ENCODE measurements around the gene NME9. TPM values are rescaled to one million over a fixed set of nuclear protein-coding genes. Genes with fewer than 3 reads are reported as not detected.

The NME9 gene
- total RNA-seq, 1 experiment from 2014 or later: 0.35 TPM

GRCh38 chr3:138257986-138258385 is 71.7 kb downstream of the NME9 start:
- DNase-seq: no peak
- H3K27me3 ChIP-seq (ENCODE audit: control insufficient read depth, insufficient read depth, low read length): no peaks in the 10 kb centered on the region
- no peak overlapping the region for H3K4me3 ChIP-seq (ENCODE audit: insufficient read depth, low read depth, low read length)

DNA sequence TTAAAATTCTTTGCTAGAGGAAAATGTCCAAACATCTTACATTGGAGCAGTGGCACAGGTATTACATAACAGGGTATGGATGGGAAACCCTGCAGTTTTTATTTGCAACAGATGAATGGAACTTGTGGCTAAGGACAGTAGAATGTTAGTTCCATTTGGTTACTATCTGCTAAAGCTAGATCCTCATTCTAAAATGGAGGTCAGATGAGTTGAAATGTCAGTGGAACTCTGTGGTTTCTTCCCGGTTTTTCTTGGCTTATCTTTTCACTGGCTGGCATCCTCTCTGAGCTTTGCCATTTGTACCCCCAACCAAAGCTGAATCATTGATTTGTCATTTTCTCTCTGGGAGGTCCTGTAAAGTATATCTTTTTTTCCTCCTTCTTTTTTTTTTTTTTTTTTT is 73.6 kb downstream of the NME9 start:
- no peak for DNase-seq
- Histone ChIP-seq H3K4me3 (ENCODE audit: insufficient read depth, low read depth, low read length) (no peak overlapping the region), H3K27me3 (ENCODE audit: control insufficient read depth, insufficient read depth, low read length) (no peaks in the 10 kb centered on the region), H3K36me3 (replicated peaks; ENCODE audit: control insufficient read depth, insufficient read depth, low read length) (no peaks in the 10 kb centered on the region)

More at GRCh38 chr3:138257986-138258385, 71.7 kb downstream of the NME9 start:
- H3K36me3 ChIP-seq (replicated peaks; ENCODE audit: control insufficient read depth, insufficient read depth, low read length): no peaks in the 10 kb centered on the region

GRCh38 chr3:138254216-138254615 is 75.4 kb downstream of the NME9 start:
- Histone ChIP-seq H3K27me3 (ENCODE audit: control insufficient read depth, insufficient read depth, low read length) (no peaks in the 10 kb centered on the region), H3K4me3 (ENCODE audit: insufficient read depth, low read depth, low read length) (no peak overlapping the region), H3K36me3 (replicated peaks; ENCODE audit: control insufficient read depth, insufficient read depth, low read length) (no peaks in the 10 kb centered on the region)
- DNase-seq: no peak

- Histone ChIP-seq H3K27me3 (ENCODE audit: control insufficient read depth, insufficient read depth, low read length) (no peaks in the 10 kb centered on the region), H3K4me3 (ENCODE audit: insufficient read depth, low read depth, low read length) (no peak overlapping the region), H3K36me3 (replicated peaks; ENCODE audit: control insufficient read depth, insufficient read depth, low read length) (no peaks in the 10 kb centered on the region)
- no peak for DNase-seq
Measured at GRCh38 chr3:138253609-138254008, 76.0 kb downstream of the NME9 start.

Other genes with a start within 250 kb of the NME9 start
- 10.7 and 13.6 TPM in 2 replicates for gene DZIP1L, start 214.2 kb downstream of the NME9 start, total RNA-seq (2014; rRNA removed; shearing (Covaris generic))
- not detected in 2 replicates for gene A4GNT, start 197.5 kb downstream of the NME9 start, total RNA-seq (2014; rRNA removed; shearing (Covaris generic))
- gene DBR1, start 154.9 kb downstream of the NME9 start, total RNA-seq (2014; rRNA removed; shearing (Covaris generic)): 16.0 and 16.7 TPM in 2 replicates
- gene ARMC8, start 142.6 kb downstream of the NME9 start, total RNA-seq (2014; rRNA removed; shearing (Covaris generic)): 43.2 and 46.0 TPM in 2 replicates
- 24.4 and 32.0 TPM in 2 replicates for gene MRAS, start 18.7 kb upstream of the NME9 start, total RNA-seq (2014; rRNA removed; shearing (Covaris generic))
- gene ESYT3, start 104.8 kb upstream of the NME9 start, total RNA-seq (2014; rRNA removed; shearing (Covaris generic)): 5.6 and 10.9 TPM in 2 replicates